HG03378 (cell line): ENCODE results near the gene FAM13A.

Source experiments
- ATAC-seq: cut with Tn5 transposase; IDR thresholded peaks from one replicate; pipeline ENCODE4 v1.9.1; 2021; ENCODE audit warnings: mild to moderate bottlenecking, moderate library complexity; ENCODE audit not compliant: unreplicated experiment

Gene FAM13A

GRCh38 chr4:88792821-88793220 is 264.2 kb downstream of the FAM13A start:
- ATAC-seq: no peak

- ATAC-seq: peak; percentile 87
Measured at GRCh38 chr4:88792268-88792781, 264.7 kb downstream of the FAM13A start.

- ATAC-seq: no peak
Measured at GRCh38 chr4:88791274-88791673, 265.7 kb downstream of the FAM13A start.

DNA sequence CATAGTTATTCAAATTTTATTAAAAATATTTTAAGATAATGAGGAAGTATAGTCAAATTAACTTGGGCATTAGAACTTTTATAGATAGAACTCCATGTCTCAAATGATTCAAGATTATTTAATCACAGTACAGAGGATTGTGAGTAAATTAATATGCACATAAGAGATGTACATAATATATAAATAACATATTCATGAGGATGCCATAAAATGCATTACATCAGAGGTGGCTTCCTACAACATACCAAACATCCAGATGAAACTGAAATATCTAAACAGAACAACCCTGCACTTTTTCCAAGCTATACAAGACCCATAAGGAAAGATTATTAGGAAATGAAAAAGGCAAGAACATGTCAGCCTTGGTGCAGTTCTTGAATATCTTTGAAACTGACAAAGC is 268.1 kb downstream of the FAM13A start:
- no peak for ATAC-seq

DNA sequence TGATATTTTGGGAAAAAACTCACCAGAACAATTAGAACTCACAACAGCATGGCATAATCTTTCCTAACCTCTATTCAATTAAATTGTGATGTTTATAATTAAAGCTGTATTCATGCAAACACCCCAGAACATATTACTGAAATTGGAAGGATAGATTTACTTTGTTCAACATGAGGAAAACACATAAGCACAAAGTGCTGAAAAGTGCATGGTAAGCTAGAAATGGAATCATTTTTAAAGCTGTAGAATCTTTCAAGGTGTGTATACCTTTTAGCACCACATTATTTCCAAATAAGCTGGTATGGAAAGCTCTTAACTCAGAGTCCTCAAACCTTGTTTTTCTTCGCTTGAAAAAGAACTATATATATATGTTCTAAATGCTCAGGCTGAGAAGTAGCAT is 268.6 kb downstream of the FAM13A start:
- no peak for ATAC-seq

- ATAC-seq: no peak
Measured at GRCh38 chr4:88786011-88786410, 271.0 kb downstream of the FAM13A start.

DNA sequence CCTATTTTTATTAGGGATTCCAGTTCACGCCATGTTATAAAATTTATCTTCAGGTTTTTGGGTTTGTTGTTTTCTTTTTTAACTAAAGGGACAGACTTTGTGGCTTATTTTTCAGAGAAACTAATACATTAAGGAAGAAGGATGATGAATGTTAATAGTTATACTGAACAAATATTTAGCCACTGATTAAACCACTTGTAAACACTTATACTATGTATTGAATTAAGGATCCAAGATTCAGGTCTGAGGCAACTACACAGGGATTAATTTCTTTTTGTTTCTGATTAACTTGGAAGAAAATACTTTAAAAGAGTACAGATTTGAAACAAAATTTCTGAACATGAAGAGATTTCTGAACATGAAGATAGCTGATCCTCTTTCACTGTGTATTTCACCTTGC is 276.6 kb downstream of the FAM13A start:
- no peak for ATAC-seq

GRCh38 chr4:88779431-88779830 is 277.6 kb downstream of the FAM13A start:
- no peak for ATAC-seq

DNA sequence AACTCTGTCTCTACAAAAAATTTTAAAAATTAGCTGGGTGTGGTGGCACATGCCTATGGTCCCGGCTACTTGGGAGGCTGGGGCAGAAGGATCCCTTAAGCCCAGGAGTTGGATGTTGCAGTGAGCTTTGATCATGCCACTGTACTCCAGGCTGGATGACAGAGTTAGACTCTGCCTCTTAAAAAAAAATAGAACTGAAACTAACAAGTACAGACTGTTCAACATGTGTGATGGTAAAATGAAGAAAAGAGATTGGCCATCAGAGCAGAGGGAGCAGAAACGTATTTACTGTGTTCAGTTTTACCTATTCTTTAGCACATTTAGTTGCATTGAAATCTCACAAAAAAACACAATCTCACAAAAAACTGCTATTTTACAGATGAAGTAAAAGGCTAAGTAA is 281.5 kb downstream of the FAM13A start:
- peak; percentile 63 for ATAC-seq

DNA sequence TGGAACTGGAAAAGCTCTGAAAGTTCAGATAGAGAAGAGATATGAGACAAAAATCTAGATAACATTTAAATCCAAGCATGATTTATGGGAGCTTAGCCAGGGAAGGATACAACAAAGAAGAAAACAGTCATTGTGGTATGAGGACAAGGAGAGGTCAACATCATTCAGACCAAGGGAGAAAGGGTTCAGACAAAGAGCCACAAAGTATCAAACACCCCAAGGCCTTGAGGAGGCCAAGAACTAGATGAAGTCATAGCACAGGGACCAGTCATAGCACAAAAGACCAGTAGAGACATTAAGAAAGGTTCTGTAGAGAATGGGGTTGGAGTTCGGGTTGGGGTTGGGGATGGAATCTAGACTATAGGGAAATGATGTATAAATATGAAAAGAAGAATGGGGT is 282.0 kb downstream of the FAM13A start:
- ATAC-seq: no peak

DNA sequence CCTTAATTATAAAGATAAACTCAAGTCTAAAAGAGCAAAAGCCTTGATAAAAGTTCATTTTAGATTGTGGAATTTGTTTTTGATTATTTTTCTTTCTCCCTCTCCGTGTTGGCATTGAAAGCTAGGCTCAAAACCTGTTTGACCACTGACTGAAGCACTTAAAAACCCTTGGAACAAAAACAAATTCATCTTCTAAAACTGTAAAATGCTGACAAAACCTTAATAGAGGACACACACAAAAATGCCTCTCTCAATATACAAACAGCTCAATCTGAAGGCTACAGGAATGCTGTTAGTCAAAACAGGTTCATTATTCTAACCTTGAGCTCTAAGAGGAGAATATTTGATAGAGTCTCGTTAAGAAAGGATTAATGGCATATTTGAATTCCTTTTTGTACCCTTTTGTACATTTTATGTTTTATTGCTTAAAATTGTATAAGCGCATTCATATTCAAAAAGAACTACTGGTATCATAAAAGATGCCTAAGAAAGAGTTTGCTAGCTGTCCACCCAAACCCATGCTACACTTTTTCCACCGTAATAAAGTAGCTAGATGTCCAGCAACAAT is 285.0 kb downstream of the FAM13A start:
- no peak for ATAC-seq

GRCh38 chr4:88765729-88766128 is 291.3 kb downstream of the FAM13A start:
- no peak for ATAC-seq

- ATAC-seq: no peak
Measured at GRCh38 chr4:88763075-88763474, 293.9 kb downstream of the FAM13A start.

DNA sequence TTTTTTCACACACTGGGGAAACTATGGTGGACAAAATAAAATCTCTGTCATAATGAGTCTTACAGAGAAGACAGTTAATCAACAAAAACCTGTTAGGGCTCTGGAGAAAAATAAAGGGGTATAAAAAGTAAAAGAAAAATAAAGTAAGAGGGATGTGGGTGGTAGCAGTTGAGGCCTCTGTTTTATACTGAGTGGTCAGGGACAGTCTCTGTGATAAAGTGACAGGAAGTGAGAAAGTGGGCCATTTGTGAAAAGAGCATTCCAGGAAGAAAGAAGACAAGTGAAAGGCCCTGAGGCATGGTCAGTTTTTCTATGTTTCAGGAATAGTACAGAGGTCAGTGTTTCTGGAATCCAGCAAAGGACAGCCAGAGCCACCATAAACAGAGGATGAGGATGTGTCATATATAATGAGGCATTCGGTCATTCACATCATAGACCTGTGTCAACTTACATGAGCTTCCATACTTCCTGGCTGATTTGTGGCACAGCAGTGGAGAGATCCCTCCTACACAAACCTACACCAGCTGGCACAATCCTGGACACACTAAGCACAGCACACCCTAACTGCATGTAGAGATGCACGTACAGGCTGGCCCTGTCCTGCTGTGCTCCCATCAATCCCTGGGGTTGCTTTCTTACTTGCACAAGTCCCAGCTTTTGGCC is 295.0 kb downstream of the FAM13A start:
- ATAC-seq: no peak

GRCh38 chr4:88761342-88761741 is 295.6 kb downstream of the FAM13A start:
- ATAC-seq: no peak

- ATAC-seq: no peak
Measured at GRCh38 chr4:88759895-88760290, 297.1 kb downstream of the FAM13A start.

DNA sequence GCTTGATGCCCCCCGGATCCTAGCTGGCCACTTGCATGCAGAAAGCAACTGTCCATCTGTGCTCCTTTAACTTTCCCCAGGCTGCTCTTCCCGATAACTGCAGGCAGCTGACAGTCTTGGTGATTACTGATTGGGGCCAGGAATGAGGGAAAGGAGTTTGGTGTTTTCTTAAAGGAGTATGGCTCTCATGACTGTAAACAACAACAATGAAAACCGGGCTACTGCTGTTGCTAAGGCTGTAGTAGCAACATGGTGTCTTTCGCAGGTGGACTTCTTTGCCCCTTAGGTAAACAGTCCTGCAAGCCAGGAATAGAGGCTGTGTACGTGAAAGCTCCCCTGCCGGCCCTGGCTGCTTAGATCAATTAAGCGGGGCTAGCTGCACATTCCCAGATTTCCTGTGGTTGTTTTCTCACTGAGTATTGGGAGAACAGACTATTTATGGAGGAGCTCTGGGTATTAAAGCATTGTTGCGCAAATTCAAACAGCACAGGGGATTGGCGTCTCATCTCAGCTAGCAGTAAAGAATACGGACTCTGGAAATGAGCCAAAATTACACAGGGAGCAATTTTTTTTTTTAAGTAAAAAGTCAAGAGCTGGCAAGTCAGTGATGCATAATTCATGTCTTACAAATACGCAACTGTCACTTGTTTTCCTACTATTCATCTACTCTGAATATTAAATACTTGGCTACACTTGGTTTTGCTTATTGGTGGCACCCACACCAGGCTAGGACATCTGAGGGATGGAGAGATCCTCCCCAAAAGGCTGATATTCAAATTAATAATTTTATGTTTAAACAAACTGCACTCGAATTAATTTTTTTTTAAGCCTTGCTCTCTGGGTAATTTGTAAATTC is 297.7 kb downstream of the FAM13A start:
- ATAC-seq: no peak

DNA sequence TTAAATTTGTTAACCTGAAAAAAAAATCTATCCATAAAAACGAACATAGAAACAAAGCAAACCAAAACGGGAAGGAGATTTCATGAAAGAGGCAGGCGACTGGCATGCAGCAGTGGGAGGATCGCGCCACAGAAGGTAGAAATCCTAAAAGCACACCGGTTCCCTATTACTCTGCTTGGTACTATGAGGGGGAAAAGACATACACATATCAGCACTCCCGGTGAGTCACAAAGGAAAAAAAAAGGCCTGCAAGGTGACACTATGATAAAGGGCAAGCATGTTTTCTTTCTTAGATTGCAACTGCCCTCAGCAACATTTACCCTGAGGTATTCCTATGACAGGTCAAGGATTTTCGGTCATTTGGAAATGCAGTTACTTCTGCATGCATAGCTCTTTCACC is 298.7 kb downstream of the FAM13A start:
- no peak for ATAC-seq

DNA sequence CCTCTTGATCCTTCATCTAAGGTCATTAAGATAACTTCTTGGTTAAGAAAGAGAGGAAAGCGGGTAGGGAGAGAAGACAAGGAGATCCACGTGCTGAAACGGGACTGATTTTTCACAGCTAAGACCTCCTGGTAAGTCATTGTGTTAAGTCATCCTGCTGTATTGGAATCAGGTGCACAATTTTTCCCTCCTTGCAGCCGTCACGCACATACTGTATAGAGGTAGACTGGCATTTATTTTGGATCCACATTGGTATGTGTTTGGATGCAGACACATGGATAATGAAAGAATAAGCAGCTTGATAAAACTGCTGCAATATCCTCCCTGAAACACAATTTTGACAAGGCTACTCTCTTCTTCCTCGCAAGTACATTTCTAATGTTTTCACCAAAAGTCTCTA is 299.2 kb downstream of the FAM13A start:
- ATAC-seq: no peak

DNA sequence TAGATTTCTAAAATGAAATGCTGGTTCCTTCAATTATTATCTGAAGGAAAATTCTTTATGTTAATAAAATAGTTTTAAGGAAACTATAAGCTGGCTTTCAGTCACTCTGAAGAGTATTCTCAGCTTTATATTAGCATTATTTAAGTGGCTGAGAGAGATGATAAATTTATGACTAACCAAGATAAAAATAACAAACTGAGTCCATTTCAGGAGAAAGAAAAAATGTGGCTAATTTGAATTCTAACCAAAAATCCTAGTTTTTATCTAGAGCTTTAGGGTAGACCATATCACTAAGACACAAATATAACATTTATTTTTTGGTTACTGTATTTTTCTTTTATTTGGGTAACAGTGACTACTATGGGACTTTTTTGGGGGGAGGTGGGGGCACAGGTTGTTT is 299.9 kb downstream of the FAM13A start:
- no peak for ATAC-seq

DNA sequence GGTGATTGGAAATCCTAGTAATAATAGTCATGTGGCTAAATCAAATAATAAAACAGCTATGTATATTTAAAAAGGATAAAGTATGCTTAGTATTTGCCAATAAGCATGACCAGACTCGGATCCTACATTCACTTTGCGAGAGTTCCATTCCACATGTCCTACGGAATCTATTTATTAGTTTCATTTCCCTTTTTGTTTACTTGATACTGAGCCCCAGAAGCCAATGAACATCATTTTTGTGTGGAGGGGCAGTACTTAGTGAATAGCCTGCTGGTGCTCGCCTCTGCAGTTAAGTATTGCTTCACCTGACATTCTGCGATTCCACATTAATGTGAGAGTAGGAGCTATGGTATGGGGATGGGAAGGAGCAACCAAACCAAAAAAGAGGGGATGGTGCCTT is 300.8 kb downstream of the FAM13A start:
- no peak for ATAC-seq

DNA sequence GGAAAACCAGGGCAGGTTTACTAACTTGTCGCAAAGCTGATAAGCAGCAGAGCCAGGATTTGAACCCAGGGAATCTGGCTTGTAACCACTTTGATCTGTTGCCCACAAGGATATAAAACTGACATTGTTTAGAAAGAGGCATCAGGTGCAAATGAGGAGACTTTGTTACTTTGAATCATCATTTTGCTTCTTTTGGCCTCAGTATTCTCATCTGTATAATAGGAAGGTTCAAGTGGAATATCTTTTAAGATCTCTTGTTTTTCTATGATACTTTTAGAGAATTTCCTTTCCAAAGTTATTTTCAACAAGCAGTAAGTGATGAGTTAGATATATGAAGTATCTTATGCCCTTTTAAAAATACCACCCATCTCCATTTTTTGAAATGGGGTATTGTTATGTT is 301.5 kb downstream of the FAM13A start:
- no peak for ATAC-seq
